ENCODE measurements around the gene SP9. TPM values are rescaled to one million over a fixed set of nuclear protein-coding genes. Genes with fewer than 3 reads are reported as not detected.
"Not testable (repeated sequence)": the region's sequence is repeated elsewhere in the genome, so short reads cannot be mapped to it uniquely, and the experiment has no call there.

The SP9 gene
- total RNA-seq, 2 experiments from 2014 or later: not detected

DNA sequence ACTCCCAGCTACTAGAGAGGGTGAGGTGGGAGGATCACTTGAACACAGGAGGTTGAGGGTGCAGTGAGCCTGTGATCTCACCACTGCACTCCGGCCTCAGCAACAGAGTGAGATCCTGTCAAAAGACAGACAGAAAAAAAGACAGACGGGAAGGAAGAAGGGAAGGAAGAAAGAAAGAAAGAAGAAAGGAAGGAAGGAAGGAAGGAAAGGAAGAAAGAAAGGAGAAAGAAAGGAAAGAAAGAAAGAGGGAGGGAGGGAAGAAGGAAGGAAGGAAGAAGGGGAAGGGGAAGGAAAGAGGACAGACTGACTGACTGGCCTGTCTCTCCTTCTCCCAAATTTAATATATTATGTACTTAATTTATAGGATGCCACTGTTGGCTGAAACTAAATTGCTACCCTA is 21.6 kb downstream of the SP9 start:
- Histone ChIP-seq H3K4me1 (ENCODE audit: insufficient read depth, low read length, poor library complexity, severe bottlenecking) (no peaks in the 10 kb centered on the region), H3K9me3 (ENCODE audit: low read length) (no peaks in the 10 kb centered on the region), H4K20me1 (ENCODE audit: insufficient read depth, low read length) (no peaks in the 10 kb centered on the region), H3K9me2 (ENCODE audit: insufficient read depth, low read length) (no peaks in the 10 kb centered on the region), H2AFZ (ENCODE audit: low read length) (no peak overlapping the region), H3K79me2 (ENCODE audit: insufficient read depth, low read depth, low read length) (no peaks in the 10 kb centered on the region), H3K27ac (ENCODE audit: low read depth, low read length, poor library complexity, severe bottlenecking) (no peak overlapping the region), H3K4me2 (ENCODE audit: low read length) (no peak overlapping the region), H3K36me3 (ENCODE audit: insufficient read depth, low read length) (no peaks in the 10 kb centered on the region), H3K4me3 (ENCODE audit: low read depth, low read length, poor library complexity, severe bottlenecking) (no peak overlapping the region)
- no peak for DNase-seq (ENCODE audit: low spot score)
- intact Hi-C loops (cut with micrococcal nuclease; ENCODE audit: unreplicated experiment): no loop called here
- BruUV-seq (replicated peaks): no TSS peak
- CTCF ChIA-PET (ENCODE audit: unreplicated experiment): no interaction called here
- POLR2A ChIA-PET: interaction anchor here (0.6 to 2.5 kb wide), 3 partner anchors 8 to 106 kb away, joined by 3 to 5 read pairs (median 4); no protein-coding TSS in a partner anchor
- TF ChIP-seq EZH2phosphoT487 (IDR thresholded peaks at IDR 0.05; ENCODE audit: borderline replicate concordance, low read depth, low read length): no peak
- TF ChIP-seq, protein P1, sequence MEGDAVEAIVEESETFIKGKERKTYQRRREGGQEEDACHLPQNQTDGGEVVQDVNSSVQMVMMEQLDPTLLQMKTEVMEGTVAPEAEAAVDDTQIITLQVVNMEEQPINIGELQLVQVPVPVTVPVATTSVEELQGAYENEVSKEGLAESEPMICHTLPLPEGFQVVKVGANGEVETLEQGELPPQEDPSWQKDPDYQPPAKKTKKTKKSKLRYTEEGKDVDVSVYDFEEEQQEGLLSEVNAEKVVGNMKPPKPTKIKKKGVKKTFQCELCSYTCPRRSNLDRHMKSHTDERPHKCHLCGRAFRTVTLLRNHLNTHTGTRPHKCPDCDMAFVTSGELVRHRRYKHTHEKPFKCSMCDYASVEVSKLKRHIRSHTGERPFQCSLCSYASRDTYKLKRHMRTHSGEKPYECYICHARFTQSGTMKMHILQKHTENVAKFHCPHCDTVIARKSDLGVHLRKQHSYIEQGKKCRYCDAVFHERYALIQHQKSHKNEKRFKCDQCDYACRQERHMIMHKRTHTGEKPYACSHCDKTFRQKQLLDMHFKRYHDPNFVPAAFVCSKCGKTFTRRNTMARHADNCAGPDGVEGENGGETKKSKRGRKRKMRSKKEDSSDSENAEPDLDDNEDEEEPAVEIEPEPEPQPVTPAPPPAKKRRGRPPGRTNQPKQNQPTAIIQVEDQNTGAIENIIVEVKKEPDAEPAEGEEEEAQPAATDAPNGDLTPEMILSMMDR (conservative IDR thresholded peaks at IDR 0.05; ENCODE audit: low read length): no peak

- H3K4me1 ChIP-seq (ENCODE audit: insufficient read depth, low read length, poor library complexity, severe bottlenecking); DNase-seq (ENCODE audit: low spot score); H3K79me2 ChIP-seq (ENCODE audit: insufficient read depth, low read depth, low read length); CTCF ChIA-PET (ENCODE audit: unreplicated experiment); POLR2A ChIA-PET; intact Hi-C loops (cut with micrococcal nuclease; ENCODE audit: unreplicated experiment); H3K27ac ChIP-seq (ENCODE audit: low read depth, low read length, poor library complexity, severe bottlenecking); H4K20me1 ChIP-seq (ENCODE audit: insufficient read depth, low read length); H2AFZ ChIP-seq (ENCODE audit: low read length); H3K4me2 ChIP-seq (ENCODE audit: low read length); H3K36me3 ChIP-seq (ENCODE audit: insufficient read depth, low read length); H3K9me3 ChIP-seq (ENCODE audit: low read length); BruUV-seq (replicated peaks); H3K9me2 ChIP-seq (ENCODE audit: insufficient read depth, low read length); H3K4me3 ChIP-seq (ENCODE audit: low read depth, low read length, poor library complexity, severe bottlenecking): not testable (repeated sequence)
Measured at GRCh38 chr2:174359663-174360062, 24.9 kb downstream of the SP9 start.

GRCh38 chr2:174362949-174363348 is 28.2 kb downstream of the SP9 start:
- CTCF ChIA-PET (ENCODE audit: unreplicated experiment): no interaction called here
- POLR2A ChIA-PET: no interaction called here

GRCh38 chr2:174363492-174364225 is 28.9 kb downstream of the SP9 start:
- H3K4me1 ChIP-seq (ENCODE audit: insufficient read depth, low read length, poor library complexity, severe bottlenecking); DNase-seq (ENCODE audit: low spot score); POLR2A ChIA-PET; H3K9me2 ChIP-seq (ENCODE audit: insufficient read depth, low read length); H3K4me3 ChIP-seq (ENCODE audit: low read depth, low read length, poor library complexity, severe bottlenecking); H4K20me1 ChIP-seq (ENCODE audit: insufficient read depth, low read length); H2AFZ ChIP-seq (ENCODE audit: low read length); H3K27ac ChIP-seq (ENCODE audit: low read depth, low read length, poor library complexity, severe bottlenecking); H3K9me3 ChIP-seq (ENCODE audit: low read length); BruUV-seq (replicated peaks); H3K79me2 ChIP-seq (ENCODE audit: insufficient read depth, low read depth, low read length); CTCF ChIA-PET (ENCODE audit: unreplicated experiment); H3K4me2 ChIP-seq (ENCODE audit: low read length); intact Hi-C loops (cut with micrococcal nuclease; ENCODE audit: unreplicated experiment): not testable (repeated sequence)
- H3K36me3 ChIP-seq (ENCODE audit: insufficient read depth, low read length): peaks cover 23% of the 10 kb centered on the region; the same call in 1 of the 2 replicates

More at GRCh38 chr2:174362949-174363348, 28.2 kb downstream of the SP9 start:
- Histone ChIP-seq H3K79me2 (ENCODE audit: insufficient read depth, low read depth, low read length) (no peaks in the 10 kb centered on the region), H3K27ac (ENCODE audit: low read depth, low read length, poor library complexity, severe bottlenecking) (no peak overlapping the region), H3K9me2 (ENCODE audit: insufficient read depth, low read length) (no peaks in the 10 kb centered on the region), H3K4me3 (ENCODE audit: low read depth, low read length, poor library complexity, severe bottlenecking) (no peak overlapping the region), H3K4me2 (ENCODE audit: low read length) (no peak overlapping the region), H3K9me3 (ENCODE audit: low read length) (0 out of 2 replicates have a peak, but pooled peaks cover 8% of the 10 kb centered on the region), H4K20me1 (ENCODE audit: insufficient read depth, low read length) (no peaks in the 10 kb centered on the region), H3K36me3 (ENCODE audit: insufficient read depth, low read length) (peaks cover 23% of the 10 kb centered on the region; the same call in 1 of the 2 replicates), H2AFZ (ENCODE audit: low read length) (no peak overlapping the region), H3K4me1 (ENCODE audit: insufficient read depth, low read length, poor library complexity, severe bottlenecking) (no peaks in the 10 kb centered on the region)
- intact Hi-C loops (cut with micrococcal nuclease; ENCODE audit: unreplicated experiment): no loop called here
- no peak for TF ChIP-seq EZH2phosphoT487 (IDR thresholded peaks at IDR 0.05; ENCODE audit: borderline replicate concordance, low read depth, low read length)
- TF ChIP-seq, protein P1 (conservative IDR thresholded peaks at IDR 0.05; ENCODE audit: low read length): no peak
- no peak for DNase-seq (ENCODE audit: low spot score)
- no TSS peak for BruUV-seq (replicated peaks)

Data from OCI-LY7 (cell line).